Left lung (tissue), 10 donors: ENCODE results near the gene IFI27. TPM values are rescaled to one million over a fixed set of nuclear protein-coding genes. Genes with fewer than 3 reads are reported as not detected.

Experiments
- ATAC-seq: fragments of 200-7000 bp; cut with Tn5 transposase; one replicate; pipeline ENCODE4 v1.9.1; 2020; ENCODE audit warnings: moderate library complexity
- DNase-seq, 4 donors: peaks; one replicate each; pipeline ENCODE4 v3.0.0-alpha.2; 2013 to 2020
- H3K27ac ChIP-seq, 2 donors: fragments of 200-600 bp; sonication (generic) in 1 of 2; one replicate each; pipeline versions ENCODE4 v1.5.0 to v1.8.0; 2020 to 2021
- H3K27me3 ChIP-seq, 2 donors: fragments of 200-600 bp; sonication (generic) in 1 of 2; one replicate each; pipeline versions ENCODE4 v1.5.0 to v1.8.0; 2020 to 2021
- H3K36me3 ChIP-seq, 2 donors: fragments of 200-600 bp; sonication (generic) in 1 of 2; one replicate each; pipeline versions ENCODE4 v1.5.0 to v1.8.0; 2020 to 2021
- H3K4me1 ChIP-seq, 2 donors: fragments of 200-600 bp; one replicate each; pipeline ENCODE4 v1.8.0; 2021
- H3K4me3 ChIP-seq, 2 donors: fragments of 200-600 bp; sonication (generic) in 1 of 2; one replicate each; pipeline versions ENCODE4 v1.5.0 to v1.8.0; 2020 to 2021; ENCODE audit warnings: mild to moderate bottlenecking in 1 of 2
- H3K9me3 ChIP-seq, 2 donors: fragments of 200-600 bp; sonication (generic) in 1 of 2; one replicate each; pipeline versions ENCODE4 v1.5.0 to v1.8.0; 2020 to 2021
- intact Hi-C, 2 donors: fragments of 100-400 bp; cut with DNase I; formaldehyde crosslinking; loops; one replicate each; pipeline versions ENCODE4 v1.11.2 to v1.14.2; 2022
- polyA plus RNA-seq, 6 donors: library from polyadenylated mRNA; unstranded; fragments of 120-200 nt; gene quantifications; one replicate each; pipeline ENCODE4 v1.2.1, GENCODE V29; 2013; ENCODE audit not compliant: insufficient read length in 6 of 6
- total RNA-seq, 2 donors: library from RNA; stranded (reverse); fragmentation: NEBNext Ultra II Directional; extraction: Animal tissue kit (Norgen Biotek cat#: 25700); gene quantifications; one replicate each; pipeline ENCODE4 v1.2.1, GENCODE V29; 2021
- TF ChIP-seq, protein P1 (sequence below), 2 donors: fragments of 200-600 bp; sonication (generic) in 1 of 2; IDR thresholded peaks; one replicate each; pipeline versions ENCODE4 v1.5.0 to v1.8.0; 2021; ENCODE audit warnings: antibody characterized with exemption in 2 of 2
- donor health status: DM: no; HTN: yes; CAD: no.
- donor health status: DM: no; HTN: no; CAD: no.

IFI27 gene
- total and polyA plus RNA-seq, 8 donors, result 11.6 to 394 (median 25.5) TPM

DNA sequence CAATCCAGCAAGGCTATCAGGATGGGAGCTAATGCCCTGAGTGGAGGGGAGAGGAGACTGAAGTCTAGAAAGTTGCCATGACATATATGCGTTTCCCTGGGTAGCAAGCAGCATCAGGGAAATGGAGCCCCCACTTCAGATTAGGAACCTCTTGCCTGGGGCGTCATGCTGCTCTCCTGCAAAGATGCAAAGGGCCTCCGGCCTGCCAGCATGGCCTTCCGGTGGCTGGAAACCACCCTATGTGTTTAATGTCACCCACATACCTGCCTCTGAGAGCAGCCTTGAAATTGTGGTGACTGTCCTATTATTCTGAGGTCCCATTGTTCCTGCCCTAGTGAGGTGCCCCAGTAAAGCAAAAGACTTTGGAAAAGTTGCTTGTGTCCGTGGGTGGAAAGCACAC, 28.9 kb downstream of the IFI27 start:
- no peaks in the 10 kb centered on the region for H3K36me3 ChIP-seq
- DNase-seq (no peak), ATAC-seq (no peak)
- no peak overlapping the region for H3K4me3 ChIP-seq
- no peak overlapping the region for H3K27ac ChIP-seq
- TF ChIP-seq, protein P1, sequence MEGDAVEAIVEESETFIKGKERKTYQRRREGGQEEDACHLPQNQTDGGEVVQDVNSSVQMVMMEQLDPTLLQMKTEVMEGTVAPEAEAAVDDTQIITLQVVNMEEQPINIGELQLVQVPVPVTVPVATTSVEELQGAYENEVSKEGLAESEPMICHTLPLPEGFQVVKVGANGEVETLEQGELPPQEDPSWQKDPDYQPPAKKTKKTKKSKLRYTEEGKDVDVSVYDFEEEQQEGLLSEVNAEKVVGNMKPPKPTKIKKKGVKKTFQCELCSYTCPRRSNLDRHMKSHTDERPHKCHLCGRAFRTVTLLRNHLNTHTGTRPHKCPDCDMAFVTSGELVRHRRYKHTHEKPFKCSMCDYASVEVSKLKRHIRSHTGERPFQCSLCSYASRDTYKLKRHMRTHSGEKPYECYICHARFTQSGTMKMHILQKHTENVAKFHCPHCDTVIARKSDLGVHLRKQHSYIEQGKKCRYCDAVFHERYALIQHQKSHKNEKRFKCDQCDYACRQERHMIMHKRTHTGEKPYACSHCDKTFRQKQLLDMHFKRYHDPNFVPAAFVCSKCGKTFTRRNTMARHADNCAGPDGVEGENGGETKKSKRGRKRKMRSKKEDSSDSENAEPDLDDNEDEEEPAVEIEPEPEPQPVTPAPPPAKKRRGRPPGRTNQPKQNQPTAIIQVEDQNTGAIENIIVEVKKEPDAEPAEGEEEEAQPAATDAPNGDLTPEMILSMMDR (IDR thresholded peaks at IDR 0.05), result no peak
- no peaks in the 10 kb centered on the region for H3K27me3 ChIP-seq
- peaks cover 0 to 7% of the 10 kb centered on the region in 2 donors for H3K9me3 ChIP-seq
- intact Hi-C loops, result loop anchor here (5.0 to 10.0 kb wide), 2 partner anchors 95 to 107 kb away; no protein-coding TSS in a partner anchor
- H3K4me1 ChIP-seq, result peaks cover 0 to 3% of the 10 kb centered on the region in 2 donors

- H3K4me1 ChIP-seq, result peaks cover 0 to 10% of the 10 kb centered on the region in 2 donors
- intact Hi-C loops, result no loop called here
- ATAC-seq, result no peak
- H3K4me3 ChIP-seq, result no peak overlapping the region
- H3K27ac ChIP-seq, result no peak overlapping the region
- TF ChIP-seq, protein P1 (IDR thresholded peaks at IDR 0.05), result no peak
- DNase-seq, result no peak
- H3K27me3 ChIP-seq, result no peaks in the 10 kb centered on the region
- no peaks in the 10 kb centered on the region for H3K36me3 ChIP-seq
- no peaks in the 10 kb centered on the region for H3K9me3 ChIP-seq
These were observed 31.7 kb downstream of the IFI27 start for GRCh38 chr14:94142247-94142646.

- DNase-seq (no peak), ATAC-seq (no peak)
- Histone ChIP-seq H3K4me1 (peaks cover 0 to 10% of the 10 kb centered on the region in 2 donors), H3K27me3 (no peaks in the 10 kb centered on the region), H3K9me3 (no peaks in the 10 kb centered on the region), H3K36me3 (no peaks in the 10 kb centered on the region), H3K27ac (no peak overlapping the region), H3K4me3 (no peak overlapping the region)
- intact Hi-C loops, result no loop called here
- TF ChIP-seq, protein P1 (IDR thresholded peaks at IDR 0.05), result no peak
These were observed 32.3 kb downstream of the IFI27 start for GRCh38 chr14:94142836-94143235.

GRCh38 chr14:94143239-94143638, 32.7 kb downstream of the IFI27 start:
- ATAC-seq, result no peak
- no peak for DNase-seq
- Histone ChIP-seq H3K9me3 (no peaks in the 10 kb centered on the region), H3K4me1 (peaks cover 0 to 10% of the 10 kb centered on the region in 2 donors), H3K27me3 (no peaks in the 10 kb centered on the region), H3K4me3 (no peak overlapping the region), H3K27ac (no peak overlapping the region), H3K36me3 (no peaks in the 10 kb centered on the region)
- intact Hi-C loops, result no loop called here
- TF ChIP-seq, protein P1 (IDR thresholded peaks at IDR 0.05), result no peak

DNA sequence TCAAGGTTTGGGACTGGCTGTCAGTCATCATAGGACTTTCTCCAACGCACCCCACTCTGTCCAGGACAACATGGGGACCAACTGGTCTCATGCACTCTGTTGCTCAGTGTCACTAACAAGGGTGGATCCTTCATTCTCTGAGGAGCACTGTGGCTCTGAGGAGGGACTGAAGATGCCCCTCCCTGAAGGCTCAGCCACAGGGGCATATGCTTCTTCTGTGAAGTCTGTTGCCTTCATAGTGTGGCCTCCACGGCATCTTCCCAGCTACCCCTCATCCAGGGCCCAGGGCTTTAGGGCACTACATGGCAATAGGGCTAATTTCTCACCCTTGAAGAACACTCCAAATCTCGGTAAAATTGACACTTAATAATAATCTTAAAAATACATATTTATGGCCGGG, 33.2 kb downstream of the IFI27 start:
- no peaks in the 10 kb centered on the region for H3K9me3 ChIP-seq
- no peaks in the 10 kb centered on the region for H3K36me3 ChIP-seq
- no peak for ATAC-seq
- DNase-seq, result no peak
- TF ChIP-seq, protein P1 (IDR thresholded peaks at IDR 0.05), result no peak
- H3K4me3 ChIP-seq, result no peak overlapping the region
- H3K27me3 ChIP-seq, result no peaks in the 10 kb centered on the region
- intact Hi-C loops, result no loop called here
- H3K4me1 ChIP-seq, result peaks cover 0 to 8% of the 10 kb centered on the region in 2 donors
- H3K27ac ChIP-seq, result no peak overlapping the region
